DOHH2 (cell line): ENCODE measurements around the gene PLXNC1.

Source experiments
- H3F3A ChIP-seq: fragments of 200-600 bp; sonication (generic), shearing (Covaris generic); 2 replicates; pipeline ENCODE4 v1.6.0; 2016; ENCODE audit warnings: antibody characterized with exemption, mild to moderate bottlenecking; ENCODE audit not compliant: control insufficient read depth, insufficient read depth
- H3K27ac ChIP-seq: fragments of 200-600 bp; sonication (generic); 2 replicates; pipeline ENCODE4 v1.5.1; 2014; ENCODE audit warnings: low read depth, mild to moderate bottlenecking, low read length, moderate library complexity
- H3K27me3 ChIP-seq: fragments of 200-600 bp; sonication (generic); 2 replicates; pipeline ENCODE4 v1.6.1; 2014; ENCODE audit warnings: mild to moderate bottlenecking, low read length, mixed read lengths; ENCODE audit not compliant: control insufficient read depth
- H3K36me3 ChIP-seq: fragments of 200-600 bp; sonication (generic); 2 replicates; pipeline ENCODE4 v1.6.1; 2014; ENCODE audit warnings: mild to moderate bottlenecking, low read length, moderate library complexity, mixed read lengths; ENCODE audit not compliant: control insufficient read depth
- H3K4me1 ChIP-seq: fragments of 200-600 bp; sonication (generic); 2 replicates; pipeline ENCODE4 v1.6.1; 2014; ENCODE audit warnings: mild to moderate bottlenecking, low read length, mixed read lengths; ENCODE audit not compliant: control insufficient read depth
- H3K4me2 ChIP-seq: fragments of 200-600 bp; sonication (generic); 2 replicates; pipeline ENCODE4 v1.6.0; 2014; ENCODE audit warnings: mild to moderate bottlenecking, low read length, moderate library complexity
- H3K4me3 ChIP-seq: fragments of 200-600 bp; sonication (generic); 2 replicates; pipeline ENCODE4 v1.5.1; 2014; ENCODE audit warnings: mild to moderate bottlenecking, low read length, mixed read lengths
- H3K79me2 ChIP-seq: fragments of 200-600 bp; sonication (generic); 2 replicates; pipeline ENCODE4 v1.6.1; 2014; ENCODE audit warnings: mild to moderate bottlenecking, low read length, mixed read lengths; ENCODE audit not compliant: control insufficient read depth
- H3K9me2 ChIP-seq: fragments of 200-600 bp; sonication (generic); replicated peaks from 2 replicates; pipeline ENCODE4 v1.6.1; 2014; ENCODE audit warnings: mild to moderate bottlenecking, low read length, mixed read lengths; ENCODE audit not compliant: control insufficient read depth
- H3K9me3 ChIP-seq: fragments of 200-600 bp; sonication (generic); 2 replicates; pipeline ENCODE4 v1.6.1; 2014; ENCODE audit warnings: antibody characterized with exemption, low read length, mixed read lengths; ENCODE audit not compliant: control insufficient read depth, insufficient read depth
- H4K20me1 ChIP-seq: fragments of 200-600 bp; sonication (generic); 2 replicates; pipeline ENCODE4 v1.6.0; 2014; ENCODE audit warnings: low read depth, mild to moderate bottlenecking, antibody characterized with exemption, low read length, moderate library complexity; ENCODE audit not compliant: control insufficient read depth, insufficient read depth
- CTCF ChIP-seq: fragments of 200-600 bp; sonication (generic); IDR thresholded peaks from one replicate; pipeline ENCODE4 v1.5.1; 2014; ENCODE audit warnings: antibody characterized with exemption, mild to moderate bottlenecking, low read depth, low read length; ENCODE audit not compliant: poor library complexity, severe bottlenecking
- EZH2phosphoT487 ChIP-seq: fragments of 200-600 bp; sonication (generic); IDR thresholded peaks from 2 replicates; pipeline ENCODE4 v1.6.1; 2017; ENCODE audit warnings: borderline replicate concordance, mild to moderate bottlenecking, antibody characterized with exemption, low read length, moderate library complexity, mixed read lengths

Gene PLXNC1

GRCh38 chr12:94297876-94298505 is 149.6 kb downstream of the PLXNC1 start:
- peaks cover 4% of the 10 kb centered on the region; the same call in 1 of the 2 replicates for H3K36me3 ChIP-seq
- no peak overlapping the region; the same call in 1 of the 2 replicates for H3K4me2 ChIP-seq
- no peaks in the 10 kb centered on the region for H4K20me1 ChIP-seq
- TF ChIP-seq CTCF (no peak), EZH2phosphoT487 (no peak)
- no peaks in the 10 kb centered on the region for H3K9me2 ChIP-seq
- H3K4me3 ChIP-seq, result no peak overlapping the region
- no peaks in the 10 kb centered on the region for H3F3A ChIP-seq
- no peaks in the 10 kb centered on the region for H3K9me3 ChIP-seq
- H3K4me1 ChIP-seq, result peaks cover 14% of the 10 kb centered on the region
- H3K27ac ChIP-seq, result no peak overlapping the region
- no peaks in the 10 kb centered on the region for H3K27me3 ChIP-seq
- no peaks in the 10 kb centered on the region for H3K79me2 ChIP-seq

GRCh38 chr12:94299846-94300245 is 151.5 kb downstream of the PLXNC1 start:
- no peaks in the 10 kb centered on the region for H3K9me3 ChIP-seq
- H3K27ac ChIP-seq, result no peak overlapping the region
- H3F3A ChIP-seq, result no peaks in the 10 kb centered on the region
- H3K36me3 ChIP-seq, result peaks cover 14% of the 10 kb centered on the region
- peaks cover 14% of the 10 kb centered on the region for H3K4me1 ChIP-seq
- no peaks in the 10 kb centered on the region for H3K79me2 ChIP-seq
- no peaks in the 10 kb centered on the region for H4K20me1 ChIP-seq
- no peak for TF ChIP-seq CTCF
- no peak for TF ChIP-seq EZH2phosphoT487
- H3K4me2 ChIP-seq, result no peak overlapping the region
- H3K9me2 ChIP-seq, result no peaks in the 10 kb centered on the region
- H3K4me3 ChIP-seq, result no peak overlapping the region
- no peaks in the 10 kb centered on the region for H3K27me3 ChIP-seq

GRCh38 chr12:94304012-94304411 is 155.6 kb downstream of the PLXNC1 start:
- Histone ChIP-seq H3K27me3 (no peaks in the 10 kb centered on the region), H3K9me3 (no peaks in the 10 kb centered on the region), H3K36me3 (peaks cover 48% of the 10 kb centered on the region), H3F3A (no peaks in the 10 kb centered on the region), H3K4me1 (no peaks in the 10 kb centered on the region), H4K20me1 (no peaks in the 10 kb centered on the region), H3K27ac (no peak overlapping the region), H3K4me3 (no peak overlapping the region), H3K9me2 (no peaks in the 10 kb centered on the region), H3K79me2 (no peaks in the 10 kb centered on the region), H3K4me2 (no peak overlapping the region)
- TF ChIP-seq EZH2phosphoT487 (no peak), CTCF (no peak)
